NCI-H82 treated with DMSO at 0.1 percent for 48 hours (cell line): Measurements from ENCODE around the gene KDM1B.
"Not testable (repeated sequence)": the region's sequence is repeated elsewhere in the genome, so short reads cannot be mapped to it uniquely, and the experiment has no call there.

Experiments
- DNase-seq: peaks from one replicate; lab custom pipeline; 2025; ENCODE audit not compliant: unreplicated experiment; lab: John Stamatoyannopoulos, UW

The KDM1B gene

GRCh38 chr6:18186540-18187250 lies 31.5 kb downstream of the KDM1B start:
- DNase-seq, result no peak

GRCh38 chr6:18187701-18188100 lies 32.5 kb downstream of the KDM1B start:
- no peak for DNase-seq

- no peak for DNase-seq
These were observed 34.0 kb downstream of the KDM1B start for GRCh38 chr6:18189196-18189595.

GRCh38 chr6:18192026-18192425 lies 36.8 kb downstream of the KDM1B start:
- DNase-seq, result no peak

GRCh38 chr6:18203786-18204185 lies 48.6 kb downstream of the KDM1B start:
- no peak for DNase-seq

- no peak for DNase-seq
These were observed 49.5 kb downstream of the KDM1B start for GRCh38 chr6:18204691-18205090.

GRCh38 chr6:18206591-18206990 lies 51.4 kb downstream of the KDM1B start:
- no peak for DNase-seq

GRCh38 chr6:18207438-18207837 lies 52.2 kb downstream of the KDM1B start:
- no peak for DNase-seq

- DNase-seq, result no peak
These were observed 52.7 kb downstream of the KDM1B start for GRCh38 chr6:18207949-18208348.

- not testable (repeated sequence) for DNase-seq
These were observed 53.6 kb downstream of the KDM1B start for GRCh38 chr6:18208778-18209177.

- DNase-seq, result peak; percentile 78
These were observed 54.4 kb downstream of the KDM1B start for GRCh38 chr6:18209539-18210197.

GRCh38 chr6:18210707-18211106 lies 55.5 kb downstream of the KDM1B start:
- DNase-seq, result no peak

- no peak for DNase-seq
These were observed 56.1 kb downstream of the KDM1B start for GRCh38 chr6:18211338-18211737.

- no peak for DNase-seq
These were observed 57.0 kb downstream of the KDM1B start for GRCh38 chr6:18212231-18212630.

- DNase-seq, result no peak
These were observed 58.2 kb downstream of the KDM1B start for GRCh38 chr6:18213439-18213838.

GRCh38 chr6:18214003-18214402 lies 58.8 kb downstream of the KDM1B start:
- DNase-seq, result no peak

- peak; percentile 86 for DNase-seq
These were observed 60.2 kb downstream of the KDM1B start for GRCh38 chr6:18215436-18215835.

GRCh38 chr6:18216411-18216810 lies 61.2 kb downstream of the KDM1B start:
- no peak for DNase-seq

- no peak for DNase-seq
These were observed 63.0 kb downstream of the KDM1B start for GRCh38 chr6:18218233-18218632.

GRCh38 chr6:18219591-18219990 lies 64.4 kb downstream of the KDM1B start:
- no peak for DNase-seq

GRCh38 chr6:18221288-18221615 lies 66.0 kb downstream of the KDM1B start:
- no peak for DNase-seq

- not testable (repeated sequence) for DNase-seq
These were observed 71.4 kb downstream of the KDM1B start for GRCh38 chr6:18226451-18227105.
